Activated CD8-positive, alpha-beta memory T cell treated with anti-CD3 and anti-CD28 coated beads, Interleukin-2, amount 10 ng/mL, durations not matched to agents 7 days and 5 days (primary cell): ENCODE results near the gene IFNA16. TPM values are rescaled to one million over a fixed set of nuclear protein-coding genes. Genes with fewer than 3 reads are reported as not detected.
"Not testable (repeated sequence)": the region's sequence is repeated elsewhere in the genome, so short reads cannot be mapped to it uniquely, and the experiment has no call there.

ENCODE experiments used
- ATAC-seq: fragments of 150-1000 bp; cut with Tn5 transposase; one replicate; pipeline ENCODE4 v1.10.0; 2021; ENCODE audit warnings: moderate library complexity
- CTCF ChIA-PET: fragments of 350-600 bp; sonication (Branson Sonifier 250); formaldehyde crosslinking; loops from one replicate; lab custom pipeline; 2021; ENCODE audit warnings: antibody characterized with exemption; lab: Charles Lee
- DNase-seq: peaks from one replicate; pipeline ENCODE4 v3.0.0-alpha.2; 2020
- H3K27ac Mint-ChIP-seq: one replicate; pipeline ENCODE4 v1.8.0; 2021; ENCODE audit warnings: mild to moderate bottlenecking, mixed read lengths
- H3K27me3 Mint-ChIP-seq: one replicate; pipeline ENCODE4 v1.8.0; 2021; ENCODE audit warnings: mixed read lengths
- H3K36me3 Mint-ChIP-seq: one replicate; pipeline ENCODE4 v1.8.0; 2021; ENCODE audit warnings: mild to moderate bottlenecking, mixed read lengths
- H3K4me1 Mint-ChIP-seq: one replicate; pipeline ENCODE4 v1.8.0; 2021; ENCODE audit warnings: mixed read lengths
- H3K4me3 Mint-ChIP-seq: one replicate; pipeline ENCODE4 v1.8.0; 2021; ENCODE audit warnings: mild to moderate bottlenecking, moderate library complexity, mixed read lengths
- H3K9me3 Mint-ChIP-seq: one replicate; pipeline ENCODE4 v1.8.0; 2022; ENCODE audit warnings: low read depth, mixed read lengths
- total RNA-seq, 2 experiments: library from RNA; stranded (reverse); gene quantifications; one replicate each; pipeline ENCODE4 v1.2.3, GENCODE V29; 2021

Gene IFNA16
- total RNA-seq, 2 experiments from 2014 or later, result not detected

DNA sequence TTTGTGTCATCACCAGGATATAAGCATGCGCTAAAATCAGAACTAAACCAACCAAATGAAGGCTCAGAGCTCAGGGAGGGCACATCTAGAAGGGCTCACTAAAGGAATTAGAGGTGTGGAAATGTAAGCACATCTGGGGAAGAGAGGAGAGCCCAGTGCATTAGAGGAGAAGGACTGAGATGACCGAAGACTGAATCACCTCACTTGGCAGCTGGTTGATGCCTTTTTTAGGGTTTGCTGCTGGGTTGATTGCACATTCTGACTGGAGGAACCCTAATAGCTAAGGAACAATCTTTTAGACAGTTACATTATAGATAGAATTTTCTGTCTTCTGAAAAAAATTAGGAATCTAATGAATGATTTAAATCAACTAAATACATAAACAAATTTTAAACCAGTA is 42.4 kb downstream of the IFNA16 start:
- no peak overlapping the region for H3K4me3 Mint-ChIP-seq
- H3K27me3 Mint-ChIP-seq, result peaks cover 12% of the 10 kb centered on the region
- CTCF ChIA-PET, result interaction anchor here (1.1 to 2.8 kb wide), 3 partner anchors 9 to 21 kb away, joined by 5 to 17 read pairs (median 6); no protein-coding TSS in a partner anchor
- H3K36me3 Mint-ChIP-seq, result no peaks in the 10 kb centered on the region
- H3K9me3 Mint-ChIP-seq, result no peaks in the 10 kb centered on the region
- H3K27ac Mint-ChIP-seq, result no peak overlapping the region
- DNase-seq, result no peak
- H3K4me1 Mint-ChIP-seq, result no peaks in the 10 kb centered on the region
- no peak for ATAC-seq

DNA sequence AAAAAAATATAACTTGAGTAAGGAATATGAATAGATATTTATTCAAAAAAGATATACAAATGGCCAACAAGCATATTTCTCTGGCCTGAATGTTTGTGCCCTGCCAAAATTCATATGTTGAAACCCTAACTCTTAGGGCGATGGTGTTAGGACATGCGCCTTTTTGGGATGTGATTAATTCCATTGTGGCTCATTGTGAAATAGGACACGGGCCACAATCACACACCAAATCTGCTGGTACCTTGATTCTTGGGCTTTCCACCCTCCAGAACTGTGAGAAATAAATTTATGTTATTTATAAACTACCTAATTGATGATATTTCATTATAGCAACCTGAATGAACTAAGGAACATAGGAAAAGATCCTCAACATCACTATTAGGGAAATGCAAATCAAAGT is 45.0 kb downstream of the IFNA16 start:
- no peaks in the 10 kb centered on the region for H3K9me3 Mint-ChIP-seq
- no peak for DNase-seq
- no peak overlapping the region for H3K27ac Mint-ChIP-seq
- ATAC-seq, result no peak
- peaks cover 13% of the 10 kb centered on the region for H3K27me3 Mint-ChIP-seq
- no peaks in the 10 kb centered on the region for H3K36me3 Mint-ChIP-seq
- no peak overlapping the region for H3K4me3 Mint-ChIP-seq
- H3K4me1 Mint-ChIP-seq, result no peaks in the 10 kb centered on the region
- CTCF ChIA-PET, result no interaction called here

DNA sequence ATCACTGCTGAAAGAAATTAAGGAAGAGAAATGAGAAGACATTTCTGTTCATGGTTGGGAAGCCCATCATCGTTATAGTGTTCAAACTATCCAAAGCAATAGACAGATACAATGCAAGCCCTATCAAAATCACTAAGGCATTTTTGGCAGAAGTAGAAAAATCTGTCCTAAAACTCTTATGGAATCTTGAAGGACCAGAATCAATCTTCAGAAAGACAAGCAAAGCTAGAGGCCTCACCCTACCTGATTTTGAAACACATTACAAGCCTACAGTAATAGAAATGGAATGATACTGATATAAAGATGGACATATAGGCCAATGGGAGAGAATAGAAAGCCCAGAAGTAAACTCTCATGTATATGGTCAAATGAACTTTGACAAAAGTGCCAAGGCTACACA is 45.8 kb downstream of the IFNA16 start:
- H3K27ac Mint-ChIP-seq, result no peak overlapping the region
- no peaks in the 10 kb centered on the region for H3K4me1 Mint-ChIP-seq
- CTCF ChIA-PET, result no interaction called here
- H3K9me3 Mint-ChIP-seq, result no peaks in the 10 kb centered on the region
- H3K36me3 Mint-ChIP-seq, result no peaks in the 10 kb centered on the region
- H3K4me3 Mint-ChIP-seq, result no peak overlapping the region
- H3K27me3 Mint-ChIP-seq, result peaks cover 10% of the 10 kb centered on the region
- DNase-seq (no peak), ATAC-seq (no peak)

DNA sequence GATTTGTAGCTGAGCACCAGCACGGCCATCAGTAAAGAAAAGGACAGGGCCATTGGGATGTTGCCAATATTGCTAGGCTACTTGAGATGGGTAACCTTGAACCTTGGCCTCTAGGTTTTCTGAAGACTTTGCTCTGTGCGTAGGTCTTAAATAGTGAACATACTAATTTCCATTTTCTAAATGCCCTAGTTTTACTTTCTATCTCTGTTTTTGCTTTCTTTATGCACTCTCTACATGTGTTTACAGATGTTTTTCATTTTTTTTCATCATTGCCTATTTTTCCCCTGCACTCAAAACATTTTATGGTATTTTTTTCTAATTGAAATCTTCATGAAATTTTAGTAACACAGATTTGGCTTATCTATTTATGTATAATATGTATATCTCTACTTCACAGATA is 50.6 kb downstream of the IFNA16 start, which contains the start of gene IFNA21:
IFNA21 (minus strand) TSS at position 101 of the 400 bp plus-strand sequence; CDS start at position 53, 48 bp downstream.
- CTCF ChIA-PET, result interaction anchor here (1.1 kb wide), 1 partner anchor 17 kb away, joined by 3 read pairs; no protein-coding TSS in a partner anchor
- not testable (repeated sequence) for H3K27ac Mint-ChIP-seq, H3K9me3 Mint-ChIP-seq, DNase-seq, H3K27me3 Mint-ChIP-seq, H3K4me1 Mint-ChIP-seq, ATAC-seq, H3K4me3 Mint-ChIP-seq, H3K36me3 Mint-ChIP-seq

Other genes with a start within 250 kb of the IFNA16 start
- 10 to 100 TPM; 10.1 to 12.9 TPM for gene HACD4, start 185.7 kb downstream of the IFNA16 start, total RNA-seq
- gene IFNB1, start 139.4 kb downstream of the IFNA16 start, total RNA-seq, result 1 to 10 TPM; 1.1 to 1.2 TPM
- gene IFNW1, start 75.5 kb downstream of the IFNA16 start, total RNA-seq, result under 1 TPM in 1 of 2 experiments, not detected in 1; 0.23 TPM
- not detected for gene IFNA21, start 50.7 kb downstream of the IFNA16 start, total RNA-seq
- gene IFNA4, start 29.7 kb downstream of the IFNA16 start, total RNA-seq, result not detected
- not detected for gene IFNA7, start 15.1 kb downstream of the IFNA16 start, total RNA-seq
- not detected for gene IFNA10, start 10.2 kb downstream of the IFNA16 start, total RNA-seq
- not detected for gene IFNA17, start 10.9 kb upstream of the IFNA16 start, total RNA-seq
- not detected for gene IFNA14, start 22.7 kb upstream of the IFNA16 start, total RNA-seq
- not detected for gene IFNA5, start 88.0 kb upstream of the IFNA16 start, total RNA-seq
- gene KLHL9, start 118.1 kb upstream of the IFNA16 start, total RNA-seq, result 10 to 100 TPM; 15.4 to 21.2 TPM
- not detected for gene IFNA6, start 133.6 kb upstream of the IFNA16 start, total RNA-seq
- gene IFNA13, start 150.7 kb upstream of the IFNA16 start, total RNA-seq, result not detected
- not detected for gene IFNA2, start 168.1 kb upstream of the IFNA16 start, total RNA-seq
- not detected for gene IFNA8, start 191.8 kb upstream of the IFNA16 start, total RNA-seq
- not detected for gene IFNA1, start 223.1 kb upstream of the IFNA16 start, total RNA-seq